HG03571 (cell line): ENCODE measurements around the gene MARCHF9.

Experiments
- ATAC-seq: cut with Tn5 transposase; IDR thresholded peaks from one replicate; pipeline ENCODE4 v1.9.1; 2021; ENCODE audit not compliant: unreplicated experiment

Gene MARCHF9

GRCh38 chr12:57724003-57724935, 30.6 kb upstream of the MARCHF9 start:
- no peak for ATAC-seq

- no peak for ATAC-seq
Observed at GRCh38 chr12:57724936-57725740, 29.8 kb upstream of the MARCHF9 start.

GRCh38 chr12:57725851-57726150, 29.1 kb upstream of the MARCHF9 start:
- no peak for ATAC-seq

GRCh38 chr12:57726151-57726883, 28.6 kb upstream of the MARCHF9 start:
- no peak for ATAC-seq

- no peak for ATAC-seq
Observed at GRCh38 chr12:57726884-57727757, 27.8 kb upstream of the MARCHF9 start.

- ATAC-seq = no peak
Observed at GRCh38 chr12:57727758-57728395, 27.0 kb upstream of the MARCHF9 start.

GRCh38 chr12:57729321-57729844, 25.5 kb upstream of the MARCHF9 start:
- no peak for ATAC-seq

GRCh38 chr12:57730336-57731067, 24.4 kb upstream of the MARCHF9 start:
- no peak for ATAC-seq

GRCh38 chr12:57731411-57732080, 23.4 kb upstream of the MARCHF9 start:
- no peak for ATAC-seq

GRCh38 chr12:57732270-57732669, 22.6 kb upstream of the MARCHF9 start:
- ATAC-seq = no peak

GRCh38 chr12:57732726-57733593, 21.9 kb upstream of the MARCHF9 start:
- no peak for ATAC-seq

GRCh38 chr12:57733928-57734327, 21.0 kb upstream of the MARCHF9 start:
- no peak for ATAC-seq

- no peak for ATAC-seq
Observed at GRCh38 chr12:57734591-57734990, 20.3 kb upstream of the MARCHF9 start.

GRCh38 chr12:57735198-57735855, 19.6 kb upstream of the MARCHF9 start:
- ATAC-seq = no peak

- ATAC-seq = no peak
Observed at GRCh38 chr12:57735952-57736740, 18.8 kb upstream of the MARCHF9 start.

GRCh38 chr12:57736741-57737466, 18.0 kb upstream of the MARCHF9 start:
- no peak for ATAC-seq
